Choroid plexus epithelial cell (primary cell): Measurements from ENCODE around the gene CTSH.
"Not testable (repeated sequence)": the region's sequence is repeated elsewhere in the genome, so short reads cannot be mapped to it uniquely, and the experiment has no call there.

ENCODE experiments used
- DNase-seq: peaks from one replicate; pipeline ENCODE4 v3.0.0-alpha.2; 2010; ENCODE audit warnings: low read depth
- H3K4me3 ChIP-seq: 2 replicates; pipeline ENCODE4 v1.5.1; 2011; ENCODE audit warnings: low read depth, mild to moderate bottlenecking, control low read depth, low read length, moderate library complexity
- CTCF ChIP-seq: conservative IDR thresholded peaks from 2 replicates; pipeline ENCODE4 v1.5.1; 2011; ENCODE audit warnings: low read depth, mild to moderate bottlenecking, control low read depth, inconsistent platforms, low read length, moderate library complexity

CTSH gene

GRCh38 chr15:78933187-78933822 lies 11.5 kb downstream of the CTSH start:
- no peak overlapping the region for H3K4me3 ChIP-seq
- no peak for TF ChIP-seq CTCF
- no peak for DNase-seq

GRCh38 chr15:78932258-78932808 lies 12.5 kb downstream of the CTSH start:
- TF ChIP-seq CTCF, result no peak
- H3K4me3 ChIP-seq, result no peak overlapping the region
- DNase-seq, result no peak

- H3K4me3 ChIP-seq, result no peak overlapping the region
- TF ChIP-seq CTCF, result no peak
- no peak for DNase-seq
Measured at GRCh38 chr15:78931439-78932257, 13.2 kb downstream of the CTSH start.

- TF ChIP-seq CTCF, result no peak
- DNase-seq, result peak; percentile 82
Measured at GRCh38 chr15:78930577-78931388, 14.1 kb downstream of the CTSH start.

GRCh38 chr15:78929536-78930264 lies 15.1 kb downstream of the CTSH start:
- no peak for TF ChIP-seq CTCF
- no peak overlapping the region for H3K4me3 ChIP-seq
- no peak for DNase-seq

More at GRCh38 chr15:78930577-78931388, 14.1 kb downstream of the CTSH start:
- no peak overlapping the region for H3K4me3 ChIP-seq

- no peak for TF ChIP-seq CTCF
- no peak overlapping the region for H3K4me3 ChIP-seq
- DNase-seq, result no peak
Measured at GRCh38 chr15:78928616-78929093, 16.2 kb downstream of the CTSH start.

- H3K4me3 ChIP-seq, DNase-seq: not testable (repeated sequence)
Measured at GRCh38 chr15:78928176-78928575, 16.7 kb downstream of the CTSH start.
